Suppressor macrophage treated with lipopolysaccharide for 1 hour (primary cell): ENCODE results near the gene BCL3.
A peak's percentile ranks its signal among the peaks of the same experiment; 100 is the strongest.

Source experiments
- DNase-seq, 3 donors: peaks; one replicate each; pipeline ENCODE4 v3.0.0-alpha.2; 2020 to 2022

Gene BCL3

GRCh38 chr19:44794610-44795009, 46.1 kb downstream of the BCL3 start:
- DNase-seq: no peak

GRCh38 chr19:44795398-44795987, 47.0 kb downstream of the BCL3 start:
- DNase-seq: no peak

- no peak for DNase-seq
These were observed 48.2 kb downstream of the BCL3 start for GRCh38 chr19:44796701-44797115.

GRCh38 chr19:44799627-44800346, 51.3 kb downstream of the BCL3 start:
- no peak for DNase-seq

GRCh38 chr19:44800461-44800860, 52.0 kb downstream of the BCL3 start:
- DNase-seq: peak; percentile 87 to 95 (median 92)

GRCh38 chr19:44803442-44804428, 55.2 kb downstream of the BCL3 start:
- no peak for DNase-seq

GRCh38 chr19:44806291-44806690, 57.8 kb downstream of the BCL3 start:
- DNase-seq: no peak

- no peak for DNase-seq
These were observed 58.7 kb downstream of the BCL3 start for GRCh38 chr19:44807162-44807561.

- DNase-seq: peak; percentile 32 to 50 (median 36)
These were observed 59.3 kb downstream of the BCL3 start for GRCh38 chr19:44807652-44808462.

- DNase-seq: peak; percentile 40 to 66 (median 43)
These were observed 60.2 kb downstream of the BCL3 start, which contains the start of gene BCAM for GRCh38 chr19:44808463-44809371. Gene BCAM, plus strand, starts transcription at chr19:44809103. Its CDS starts 22 bp downstream, at chr19:44809125.
